GM20431 (cell line): Measurements from ENCODE around the gene PM20D1.

Source experiments
- in situ Hi-C: fragments of 300-500 bp; cut with MseI, MboI; formaldehyde crosslinking; loops from one replicate; pipeline ENCODE4 v1.15.0; 2020; ENCODE audit warnings: low sequenced_read_pairs; ENCODE audit not compliant: unreplicated experiment

Gene PM20D1

GRCh38 chr1:205783904-205784303, 66.0 kb downstream of the PM20D1 start:
- in situ Hi-C loops = loop anchor here (25.0 kb wide), 1 partner anchor 328 kb away; the partner anchor contains the start of gene AVPR1B

- in situ Hi-C loops = loop anchor here (25.0 kb wide), 1 partner anchor 329 kb away; the partner anchor contains the start of gene AVPR1B
Measured at GRCh38 chr1:205783433-205783795, 66.5 kb downstream of the PM20D1 start.

- in situ Hi-C loops = loop anchor here (25.0 kb wide), 1 partner anchor 329 kb away; the partner anchor contains the start of gene AVPR1B
Measured at GRCh38 chr1:205782627-205783432, 67.1 kb downstream of the PM20D1 start.

- in situ Hi-C loops = loop anchor here (25.0 kb wide), 1 partner anchor 332 kb away; the partner anchor contains the start of gene AVPR1B
Measured at GRCh38 chr1:205780335-205780734, 69.6 kb downstream of the PM20D1 start.
